ENCODE measurements around the gene BLOC1S1.

Gene BLOC1S1

DNA sequence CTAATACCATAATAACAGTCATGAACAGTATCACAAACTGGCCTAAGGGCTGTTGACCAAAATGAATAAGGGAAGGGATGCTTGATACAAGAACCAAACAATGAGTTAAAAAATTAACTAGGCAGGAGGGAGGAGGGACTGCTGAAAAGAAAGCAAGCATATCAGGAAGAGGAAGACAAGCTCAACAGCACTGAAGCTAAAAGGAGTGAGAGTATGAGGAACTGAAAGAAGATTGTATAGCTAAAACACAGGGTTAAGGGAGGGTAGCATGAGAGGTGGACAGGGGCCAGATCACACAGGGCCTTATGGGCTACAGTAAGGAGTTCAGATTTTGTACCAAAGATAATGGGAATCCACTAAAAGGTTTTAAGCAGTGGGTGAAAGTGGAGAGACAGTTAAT is 42.2 kb upstream of the BLOC1S1 start:
- Histone ChIP-seq H3K36me3 (replicated peaks in 1 of 2; ENCODE audit: control insufficient read depth in 2 of 2, insufficient read depth in 2 of 2, low read length in 2 of 2) (no peaks in the 10 kb centered on the region), H3K4me1 (ENCODE audit: control insufficient read depth in 2 of 2, insufficient read depth in 1 of 2, low read depth in 1 of 2, low read length in 2 of 2) (no peaks in the 10 kb centered on the region), H3K4me2 (ENCODE audit: insufficient read depth, low read length, poor library complexity, severe bottlenecking) (no peak overlapping the region), H3K4ac (ENCODE audit: low read length) (no peak overlapping the region), H3K27ac (replicated peaks; ENCODE audit: low read length) (no peak overlapping the region), H4K91ac (ENCODE audit: low read depth, low read length, poor library complexity) (no peak overlapping the region), H4K8ac (ENCODE audit: low read depth, low read length) (no peak overlapping the region), H2AK5ac (ENCODE audit: low read depth, low read length) (no peak overlapping the region), H2AFZ (ENCODE audit: low read length) (no peak overlapping the region), H3K4me3 (ENCODE audit: low read length in 2 of 2) (no peak overlapping the region), H3K79me1 (ENCODE audit: low read depth, low read length) (no peaks in the 10 kb centered on the region), H3K18ac (ENCODE audit: low read length) (no peak overlapping the region), H3K23ac (ENCODE audit: low read depth, low read length, poor library complexity) (no peak overlapping the region), H3K9ac (ENCODE audit: low read depth, low read length, poor library complexity) (no peak overlapping the region), H2BK5ac (ENCODE audit: low read length) (no peak overlapping the region), H3K27me3 (ENCODE audit: control insufficient read depth in 3 of 3, insufficient read depth in 3 of 3, low read depth in 1 of 3, low read length in 3 of 3) (peaks cover 0 to 11% (median 0%) of the 10 kb centered on the region in 3 experiments), H2BK120ac (ENCODE audit: low read depth, low read length) (no peak overlapping the region), H2BK15ac (ENCODE audit: low read length) (no peak overlapping the region), H3K9me3 (replicated peaks in 1 of 2; ENCODE audit: control insufficient read depth in 2 of 2, insufficient read depth in 1 of 2, low read depth in 1 of 2, low read length in 2 of 2) (no peaks in the 10 kb centered on the region), H2BK12ac (ENCODE audit: low read length) (no peak overlapping the region), H3K14ac (ENCODE audit: low read length) (no peak overlapping the region)
- no peak for DNase-seq (ENCODE audit: low spot score)

DNA sequence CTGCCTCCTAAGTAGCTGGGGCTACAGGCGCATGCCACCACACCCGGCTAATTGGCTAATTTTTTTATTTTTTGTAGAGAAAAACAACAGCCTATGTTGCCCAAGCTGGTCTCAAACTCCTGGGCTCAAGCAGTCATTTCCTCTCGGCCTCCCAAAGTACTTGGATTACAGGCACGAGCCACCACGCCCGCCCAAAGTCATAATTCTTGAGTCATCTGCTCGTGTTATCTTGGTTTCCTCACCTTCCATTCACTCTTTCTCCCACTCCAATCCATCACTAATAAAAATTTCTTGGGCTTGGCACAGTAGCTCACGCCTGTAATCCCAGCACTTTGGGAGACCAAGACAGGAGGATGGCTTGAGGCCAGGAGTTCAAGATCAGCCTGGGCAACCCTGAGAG is 40.2 kb upstream of the BLOC1S1 start:
- no peak for DNase-seq (ENCODE audit: low spot score)
- no peaks in the 10 kb centered on the region for H3K9me3 ChIP-seq (replicated peaks in 1 of 2; ENCODE audit: control insufficient read depth in 2 of 2, insufficient read depth in 1 of 2, low read depth in 1 of 2, low read length in 2 of 2)
- H3K4me2 ChIP-seq (ENCODE audit: insufficient read depth, low read length, poor library complexity, severe bottlenecking) = no peak overlapping the region
- whole genome bisulfite sequencing, 2 donors (ENCODE audit: extremely low coverage in 2 of 2, insufficient read length in 2 of 2, insufficient replicate concordance in 1 of 2) = no CpG with 5 or more reads among the region's 8 CpGs
- no peaks in the 10 kb centered on the region for H3K36me3 ChIP-seq (replicated peaks in 1 of 2; ENCODE audit: control insufficient read depth in 2 of 2, insufficient read depth in 2 of 2, low read length in 2 of 2)
- H2BK120ac ChIP-seq (ENCODE audit: low read depth, low read length) = no peak overlapping the region
- H2BK15ac ChIP-seq (ENCODE audit: low read length) = no peak overlapping the region
- H3K4me1 ChIP-seq (ENCODE audit: control insufficient read depth in 2 of 2, insufficient read depth in 1 of 2, low read depth in 1 of 2, low read length in 2 of 2) = no peaks in the 10 kb centered on the region
- H3K27ac ChIP-seq (replicated peaks; ENCODE audit: low read length) = no peak overlapping the region
- no peak overlapping the region for H2BK5ac ChIP-seq (ENCODE audit: low read length)
- no peak overlapping the region for H3K4ac ChIP-seq (ENCODE audit: low read length)
- no peak overlapping the region for H2BK12ac ChIP-seq (ENCODE audit: low read length)
- no peak overlapping the region for H3K23ac ChIP-seq (ENCODE audit: low read depth, low read length, poor library complexity)
- H3K4me3 ChIP-seq (ENCODE audit: low read length in 2 of 2) = no peak overlapping the region
- H3K79me1 ChIP-seq (ENCODE audit: low read depth, low read length) = no peaks in the 10 kb centered on the region
- H3K14ac ChIP-seq (ENCODE audit: low read length) = no peak overlapping the region
- H3K18ac ChIP-seq (ENCODE audit: low read length) = no peak overlapping the region
- H4K91ac ChIP-seq (ENCODE audit: low read depth, low read length, poor library complexity) = no peak overlapping the region
- H3K9ac ChIP-seq (ENCODE audit: low read depth, low read length, poor library complexity) = no peak overlapping the region
- peaks cover 0 to 8% (median 0%) of the 10 kb centered on the region in 3 experiments for H3K27me3 ChIP-seq (ENCODE audit: control insufficient read depth in 3 of 3, insufficient read depth in 3 of 3, low read depth in 1 of 3, low read length in 3 of 3)
- no peak overlapping the region for H2AFZ ChIP-seq (ENCODE audit: low read length)
- no peak overlapping the region for H2AK5ac ChIP-seq (ENCODE audit: low read depth, low read length)
- H4K8ac ChIP-seq (ENCODE audit: low read depth, low read length) = no peak overlapping the region

DNA sequence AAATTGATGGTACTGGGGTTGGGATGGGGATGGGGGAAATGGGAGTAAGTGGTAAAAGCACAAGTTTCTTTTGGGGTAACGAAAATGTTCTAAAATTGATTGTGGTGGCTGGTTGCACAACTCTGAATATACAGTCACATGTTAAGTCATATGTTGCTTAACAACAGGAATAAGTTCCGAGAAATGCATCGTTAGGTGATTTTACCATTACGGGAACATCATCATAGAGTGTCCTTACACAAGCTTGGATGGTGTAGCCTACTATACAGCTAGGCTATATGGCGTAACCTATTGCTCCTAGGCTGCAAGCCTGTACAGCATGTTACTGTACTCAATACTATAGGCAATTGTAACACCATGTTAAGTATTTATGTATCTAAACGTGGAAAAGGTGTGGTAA is 39.1 kb upstream of the BLOC1S1 start:
- no peak overlapping the region for H2BK12ac ChIP-seq (ENCODE audit: low read length)
- H4K8ac ChIP-seq (ENCODE audit: low read depth, low read length) = no peak overlapping the region
- no peak overlapping the region for H3K4me3 ChIP-seq (ENCODE audit: low read length in 2 of 2)
- H3K4me2 ChIP-seq (ENCODE audit: insufficient read depth, low read length, poor library complexity, severe bottlenecking) = no peak overlapping the region
- H3K27me3 ChIP-seq (ENCODE audit: control insufficient read depth in 3 of 3, insufficient read depth in 3 of 3, low read depth in 1 of 3, low read length in 3 of 3) = peaks cover 0 to 8% (median 0%) of the 10 kb centered on the region in 3 experiments
- H3K27ac ChIP-seq (replicated peaks; ENCODE audit: low read length) = no peak overlapping the region
- H3K9ac ChIP-seq (ENCODE audit: low read depth, low read length, poor library complexity) = no peak overlapping the region
- H4K91ac ChIP-seq (ENCODE audit: low read depth, low read length, poor library complexity) = no peak overlapping the region
- H2BK120ac ChIP-seq (ENCODE audit: low read depth, low read length) = no peak overlapping the region
- H3K9me3 ChIP-seq (replicated peaks in 1 of 2; ENCODE audit: control insufficient read depth in 2 of 2, insufficient read depth in 1 of 2, low read depth in 1 of 2, low read length in 2 of 2) = no peaks in the 10 kb centered on the region
- no peaks in the 10 kb centered on the region for H3K79me1 ChIP-seq (ENCODE audit: low read depth, low read length)
- H2AK5ac ChIP-seq (ENCODE audit: low read depth, low read length) = no peak overlapping the region
- no peak for DNase-seq (ENCODE audit: low spot score)
- WGBS, 2 donors (ENCODE audit: extremely low coverage in 2 of 2, insufficient read length in 2 of 2, insufficient replicate concordance in 1 of 2) = 100% methylated on average over 1 of the region's 6 CpGs; no CpG with 5 or more reads in 1 of the 2 donors
- H3K14ac ChIP-seq (ENCODE audit: low read length) = no peak overlapping the region
- H3K4ac ChIP-seq (ENCODE audit: low read length) = no peak overlapping the region
- no peak overlapping the region for H2BK15ac ChIP-seq (ENCODE audit: low read length)
- H3K36me3 ChIP-seq (replicated peaks in 1 of 2; ENCODE audit: control insufficient read depth in 2 of 2, insufficient read depth in 2 of 2, low read length in 2 of 2) = no peaks in the 10 kb centered on the region
- H3K4me1 ChIP-seq (ENCODE audit: control insufficient read depth in 2 of 2, insufficient read depth in 1 of 2, low read depth in 1 of 2, low read length in 2 of 2) = peaks cover 2 to 6% of the 10 kb centered on the region in 2 donors
- no peak overlapping the region for H3K23ac ChIP-seq (ENCODE audit: low read depth, low read length, poor library complexity)
- no peak overlapping the region for H2AFZ ChIP-seq (ENCODE audit: low read length)
- H2BK5ac ChIP-seq (ENCODE audit: low read length) = no peak overlapping the region
- H3K18ac ChIP-seq (ENCODE audit: low read length) = no peak overlapping the region

DNA sequence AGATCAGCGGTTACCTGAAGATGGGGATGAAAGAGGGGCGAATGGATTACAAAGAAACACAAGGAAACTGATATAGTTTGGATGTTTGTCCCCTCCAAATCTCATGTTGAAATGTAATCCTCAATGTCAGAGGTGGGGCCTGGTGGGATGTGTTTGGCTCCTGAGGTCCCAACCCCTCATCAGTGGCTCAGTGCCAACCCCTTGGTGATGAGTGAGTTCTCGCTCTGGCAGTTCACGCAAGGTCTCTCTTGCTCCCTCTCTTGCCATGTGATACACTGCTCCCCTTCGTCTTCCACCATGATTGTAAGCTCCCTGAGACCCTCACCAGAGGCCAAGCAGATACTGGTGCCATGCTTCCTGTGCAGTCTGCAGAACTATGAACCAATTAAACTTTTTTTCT is 36.2 kb upstream of the BLOC1S1 start:
- no peak overlapping the region for H2BK15ac ChIP-seq (ENCODE audit: low read length)
- peaks cover 0 to 3% (median 0%) of the 10 kb centered on the region in 3 experiments for H3K27me3 ChIP-seq (ENCODE audit: control insufficient read depth in 3 of 3, insufficient read depth in 3 of 3, low read depth in 1 of 3, low read length in 3 of 3)
- no peaks in the 10 kb centered on the region for H3K36me3 ChIP-seq (replicated peaks in 1 of 2; ENCODE audit: control insufficient read depth in 2 of 2, insufficient read depth in 2 of 2, low read length in 2 of 2)
- H3K23ac ChIP-seq (ENCODE audit: low read depth, low read length, poor library complexity) = no peak overlapping the region
- H2BK120ac ChIP-seq (ENCODE audit: low read depth, low read length) = no peak overlapping the region
- WGBS, 2 donors (ENCODE audit: extremely low coverage in 2 of 2, insufficient read length in 2 of 2, insufficient replicate concordance in 1 of 2) = no CpG with 5 or more reads among the region's 5 CpGs
- no peak overlapping the region for H4K8ac ChIP-seq (ENCODE audit: low read depth, low read length)
- H3K4ac ChIP-seq (ENCODE audit: low read length) = no peak overlapping the region
- H2BK5ac ChIP-seq (ENCODE audit: low read length) = no peak overlapping the region
- H3K4me3 ChIP-seq (ENCODE audit: low read length in 2 of 2) = no peak overlapping the region
- H3K4me1 ChIP-seq (ENCODE audit: control insufficient read depth in 2 of 2, insufficient read depth in 1 of 2, low read depth in 1 of 2, low read length in 2 of 2) = peaks cover 2 to 10% of the 10 kb centered on the region in 2 donors
- no peak overlapping the region for H3K4me2 ChIP-seq (ENCODE audit: insufficient read depth, low read length, poor library complexity, severe bottlenecking)
- H3K18ac ChIP-seq (ENCODE audit: low read length) = no peak overlapping the region
- no peak overlapping the region for H2AK5ac ChIP-seq (ENCODE audit: low read depth, low read length)
- no peak overlapping the region for H3K27ac ChIP-seq (replicated peaks; ENCODE audit: low read length)
- H2BK12ac ChIP-seq (ENCODE audit: low read length) = no peak overlapping the region
- no peaks in the 10 kb centered on the region for H3K9me3 ChIP-seq (replicated peaks in 1 of 2; ENCODE audit: control insufficient read depth in 2 of 2, insufficient read depth in 1 of 2, low read depth in 1 of 2, low read length in 2 of 2)
- no peak overlapping the region for H4K91ac ChIP-seq (ENCODE audit: low read depth, low read length, poor library complexity)
- no peak for DNase-seq (ENCODE audit: low spot score)
- H3K9ac ChIP-seq (ENCODE audit: low read depth, low read length, poor library complexity) = no peak overlapping the region
- no peak overlapping the region for H3K14ac ChIP-seq (ENCODE audit: low read length)
- peaks cover 2% of the 10 kb centered on the region for H3K79me1 ChIP-seq (ENCODE audit: low read depth, low read length)
- H2AFZ ChIP-seq (ENCODE audit: low read length) = no peak overlapping the region
